Measurements from ENCODE around the gene PTGFRN.

The PTGFRN gene

DNA sequence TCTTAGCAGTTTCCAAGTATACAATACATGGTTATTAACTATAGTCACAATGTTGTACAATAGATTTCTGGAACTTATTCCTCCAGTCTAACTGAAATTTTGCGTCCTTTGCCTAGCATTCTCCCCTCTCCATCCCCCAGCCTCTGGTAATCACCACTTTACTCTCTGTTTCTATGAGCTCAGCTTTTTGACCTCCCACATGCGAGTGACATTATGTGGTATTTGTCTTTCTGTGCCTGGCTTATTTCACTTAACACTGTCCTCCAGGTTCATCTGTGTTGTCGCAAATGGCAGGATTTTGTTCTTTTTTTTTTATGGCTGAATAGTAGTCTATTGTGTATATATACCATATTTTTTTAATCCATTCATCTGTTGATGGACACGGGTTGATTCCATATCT, 47.9 kb downstream of the PTGFRN start:
- H3K27ac ChIP-seq = no peak overlapping the region
- TF ChIP-seq, protein P1, sequence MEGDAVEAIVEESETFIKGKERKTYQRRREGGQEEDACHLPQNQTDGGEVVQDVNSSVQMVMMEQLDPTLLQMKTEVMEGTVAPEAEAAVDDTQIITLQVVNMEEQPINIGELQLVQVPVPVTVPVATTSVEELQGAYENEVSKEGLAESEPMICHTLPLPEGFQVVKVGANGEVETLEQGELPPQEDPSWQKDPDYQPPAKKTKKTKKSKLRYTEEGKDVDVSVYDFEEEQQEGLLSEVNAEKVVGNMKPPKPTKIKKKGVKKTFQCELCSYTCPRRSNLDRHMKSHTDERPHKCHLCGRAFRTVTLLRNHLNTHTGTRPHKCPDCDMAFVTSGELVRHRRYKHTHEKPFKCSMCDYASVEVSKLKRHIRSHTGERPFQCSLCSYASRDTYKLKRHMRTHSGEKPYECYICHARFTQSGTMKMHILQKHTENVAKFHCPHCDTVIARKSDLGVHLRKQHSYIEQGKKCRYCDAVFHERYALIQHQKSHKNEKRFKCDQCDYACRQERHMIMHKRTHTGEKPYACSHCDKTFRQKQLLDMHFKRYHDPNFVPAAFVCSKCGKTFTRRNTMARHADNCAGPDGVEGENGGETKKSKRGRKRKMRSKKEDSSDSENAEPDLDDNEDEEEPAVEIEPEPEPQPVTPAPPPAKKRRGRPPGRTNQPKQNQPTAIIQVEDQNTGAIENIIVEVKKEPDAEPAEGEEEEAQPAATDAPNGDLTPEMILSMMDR (conservative IDR thresholded peaks at IDR 0.05) = no peak
- TF ChIP-seq ZFX (IDR thresholded peaks at IDR 0.05) = no peak

DNA sequence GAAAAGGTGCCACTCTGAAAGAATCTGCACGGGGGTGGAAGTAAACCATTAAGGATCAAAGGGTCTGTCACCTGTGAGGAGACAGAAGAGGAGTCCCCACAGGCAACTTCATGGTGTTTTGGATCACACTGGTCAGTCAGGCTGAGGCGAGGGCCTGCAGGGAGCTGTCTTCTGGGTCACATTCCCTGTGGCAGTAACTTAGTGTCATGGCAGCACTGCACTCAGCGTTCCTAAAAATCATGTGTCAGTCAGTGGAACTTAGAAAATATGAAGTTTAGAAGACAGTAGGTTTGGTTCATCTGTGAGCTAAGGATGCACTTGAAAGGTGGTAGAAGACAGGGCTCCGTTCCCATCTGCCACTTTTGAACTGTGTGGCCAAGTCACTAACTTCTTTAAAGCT, 48.4 kb downstream of the PTGFRN start:
- no peak overlapping the region for H3K27ac ChIP-seq
- TF ChIP-seq, protein P1 (conservative IDR thresholded peaks at IDR 0.05) = no peak
- no peak for TF ChIP-seq ZFX (IDR thresholded peaks at IDR 0.05)

DNA sequence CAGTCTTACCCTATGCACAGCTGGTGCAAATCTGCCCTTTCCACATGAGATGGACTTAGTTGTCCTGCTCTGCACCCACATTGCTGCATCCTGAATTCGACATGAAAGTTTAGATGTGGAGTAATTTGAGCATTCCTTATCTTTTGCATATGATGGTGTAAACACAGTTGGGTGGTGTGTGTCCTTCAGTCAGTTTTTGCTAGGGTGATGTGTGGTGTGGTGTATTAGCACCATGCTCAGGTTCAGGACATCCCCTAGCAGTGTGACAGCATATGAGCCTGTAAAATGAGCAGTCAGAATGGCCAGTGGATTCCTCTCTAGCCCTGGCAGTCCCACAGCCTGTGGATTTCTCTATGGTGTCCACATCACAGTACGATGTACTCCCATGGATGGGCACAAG, 49.3 kb downstream of the PTGFRN start:
- TF ChIP-seq ZFX (IDR thresholded peaks at IDR 0.05) = no peak
- TF ChIP-seq, protein P1 (conservative IDR thresholded peaks at IDR 0.05) = no peak
- H3K27ac ChIP-seq = no peak overlapping the region

DNA sequence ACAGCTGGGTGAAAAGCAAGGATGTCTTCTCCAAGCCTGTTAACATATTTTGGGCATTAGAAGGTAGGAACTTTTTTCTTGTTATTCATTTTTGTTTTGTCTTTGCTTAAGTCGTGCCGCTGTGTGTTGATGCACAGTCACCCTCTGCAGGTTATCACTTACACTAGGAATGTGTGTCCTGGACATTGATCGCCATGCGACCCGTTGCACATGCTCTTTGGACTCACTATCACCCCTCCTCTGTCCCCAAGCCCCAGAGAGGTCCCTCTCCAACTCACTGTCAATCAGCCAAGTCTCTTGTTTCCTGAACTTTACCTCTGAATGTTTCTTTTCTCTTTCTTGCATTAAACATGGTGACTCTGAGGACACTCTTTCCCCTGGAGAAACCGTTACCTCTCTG, 51.9 kb downstream of the PTGFRN start:
- TF ChIP-seq, protein P1 (conservative IDR thresholded peaks at IDR 0.05) = no peak
- TF ChIP-seq ZFX (IDR thresholded peaks at IDR 0.05) = no peak
- no peak overlapping the region for H3K27ac ChIP-seq

DNA sequence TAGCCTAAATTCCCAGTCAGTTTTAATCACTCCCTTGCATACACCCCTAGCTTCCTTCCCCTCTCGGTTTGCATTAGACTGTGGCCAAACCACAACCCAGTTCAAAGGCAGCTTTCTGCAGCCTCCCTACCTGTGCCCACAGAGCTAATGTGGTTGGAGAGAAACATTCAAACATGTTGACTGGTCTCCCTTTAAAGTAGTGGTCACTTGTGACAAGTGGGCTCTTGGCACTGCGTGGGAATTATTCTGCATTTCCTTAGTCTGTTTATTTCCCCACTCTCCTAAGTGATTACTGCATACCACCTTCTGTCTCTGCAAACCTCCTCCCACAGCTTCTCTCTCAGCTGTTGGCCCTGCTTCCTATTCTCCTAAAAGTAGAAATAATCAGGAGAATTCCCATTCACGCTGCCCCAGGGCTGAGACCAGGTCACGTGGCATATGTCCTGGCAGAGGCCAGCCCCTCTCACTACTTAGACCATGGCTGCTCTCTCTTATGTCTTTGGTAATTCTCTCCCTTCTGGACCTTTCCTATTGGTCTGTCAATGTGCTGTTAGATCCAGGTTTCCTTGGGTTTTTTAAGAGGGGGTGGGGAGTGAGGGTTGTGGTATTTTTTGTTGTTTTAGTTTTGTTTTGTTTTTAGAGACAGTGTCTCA, 53.4 kb downstream of the PTGFRN start:
- TF ChIP-seq, protein P1 (conservative IDR thresholded peaks at IDR 0.05) = no peak
- TF ChIP-seq ZFX (IDR thresholded peaks at IDR 0.05) = no peak
- H3K27ac ChIP-seq = no peak overlapping the region

DNA sequence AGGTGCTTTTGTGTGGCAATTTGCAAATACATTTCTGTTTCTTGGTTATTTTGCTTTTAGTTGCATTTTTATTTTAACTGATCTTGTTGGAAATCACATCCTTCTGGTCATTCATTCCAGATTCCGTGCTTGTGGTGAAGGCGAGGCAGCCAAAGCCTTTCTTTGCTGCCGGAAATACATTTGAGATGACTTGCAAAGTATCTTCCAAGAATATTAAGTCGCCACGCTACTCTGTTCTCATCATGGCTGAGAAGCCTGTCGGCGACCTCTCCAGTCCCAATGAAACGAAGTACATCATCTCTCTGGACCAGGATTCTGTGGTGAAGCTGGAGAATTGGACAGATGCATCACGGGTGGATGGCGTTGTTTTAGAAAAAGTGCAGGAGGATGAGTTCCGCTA, 57.1 kb downstream of the PTGFRN start:
- H3K27ac ChIP-seq = no peak overlapping the region
- TF ChIP-seq ZFX (IDR thresholded peaks at IDR 0.05) = no peak
- TF ChIP-seq, protein P1 (conservative IDR thresholded peaks at IDR 0.05) = no peak

DNA sequence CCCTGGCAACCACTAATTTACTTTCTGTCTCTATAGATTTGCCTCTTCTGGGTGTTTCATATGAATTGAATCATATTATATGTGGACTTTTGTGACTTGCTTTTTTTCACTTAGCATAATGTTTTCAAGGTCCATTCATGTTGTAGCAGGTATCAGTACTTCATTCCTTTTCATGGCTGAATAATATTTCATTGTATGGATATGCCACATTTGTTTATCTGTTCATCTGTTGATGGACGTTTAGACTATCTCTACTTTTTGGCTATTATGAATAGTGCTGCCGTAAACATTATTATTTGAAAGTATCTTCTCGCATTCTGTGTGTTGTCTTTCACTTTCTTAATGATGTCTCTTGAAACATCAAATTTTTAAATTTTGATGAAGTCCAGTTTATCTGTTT, 59.0 kb downstream of the PTGFRN start:
- no peak overlapping the region for H3K27ac ChIP-seq
- TF ChIP-seq, protein P1 (conservative IDR thresholded peaks at IDR 0.05) = no peak
- TF ChIP-seq ZFX (IDR thresholded peaks at IDR 0.05) = no peak

Measured in C4-2B (cell line).